Measurements from ENCODE around the gene CLEC2A.

The CLEC2A gene

GRCh38 chr12:9928607-9929006 is 3.6 kb downstream of the CLEC2A start:
- TF ChIP-seq Cebpa-rat (IDR thresholded peaks at IDR 0.05): no peak
- no peak overlapping the region for H3K9ac ChIP-seq
- H3K4me2 ChIP-seq: no peak overlapping the region
- H3K4me1 ChIP-seq: peaks cover 0 to 12% (median 0%) of the 10 kb centered on the region in 10 experiments; a peak in 6 of 20 replicates
- H3K36me3 ChIP-seq: no peaks in the 10 kb centered on the region
- H3K27ac ChIP-seq: no peak overlapping the region
- H3K4me3 ChIP-seq: no peak overlapping the region
- no peaks in the 10 kb centered on the region for H4K20me1 ChIP-seq
- H3K9me3 ChIP-seq (replicated peaks in 1 of 11): no peaks in the 10 kb centered on the region
- no peaks in the 10 kb centered on the region for H3K27me3 ChIP-seq

- no peaks in the 10 kb centered on the region for H4K20me1 ChIP-seq
- TF ChIP-seq Cebpa-rat (IDR thresholded peaks at IDR 0.05): no peak
Observed at GRCh38 chr12:9926876-9927275, 5.3 kb downstream of the CLEC2A start.

GRCh38 chr12:9925705-9926393 is 6.3 kb downstream of the CLEC2A start:
- no peak overlapping the region for H3K4me3 ChIP-seq
- no peak overlapping the region for H3K27ac ChIP-seq
- no peaks in the 10 kb centered on the region for H3K27me3 ChIP-seq
- peak overlapping the region in 2 of 11 experiments; percentile 34 to 61; a peak in 2 of 22 replicates for H3K4me2 ChIP-seq
- H3K36me3 ChIP-seq: no peaks in the 10 kb centered on the region
- H3K9me3 ChIP-seq (replicated peaks in 1 of 11): no peaks in the 10 kb centered on the region
- peaks cover 0 to 12% (median 0%) of the 10 kb centered on the region in 10 experiments; a peak in 6 of 20 replicates for H3K4me1 ChIP-seq
- H4K20me1 ChIP-seq: no peaks in the 10 kb centered on the region
- H3K9ac ChIP-seq: no peak overlapping the region
- no peak for TF ChIP-seq Cebpa-rat (IDR thresholded peaks at IDR 0.05)

More at GRCh38 chr12:9926876-9927275, 5.3 kb downstream of the CLEC2A start:
- H3K4me1 ChIP-seq: peaks cover 0 to 12% (median 0%) of the 10 kb centered on the region in 10 experiments; a peak in 6 of 20 replicates
- H3K9me3 ChIP-seq (replicated peaks in 1 of 11): no peaks in the 10 kb centered on the region
- no peaks in the 10 kb centered on the region for H3K27me3 ChIP-seq
- no peak overlapping the region for H3K27ac ChIP-seq
- H3K4me3 ChIP-seq: no peak overlapping the region
- H3K36me3 ChIP-seq: no peaks in the 10 kb centered on the region
- no peak overlapping the region for H3K9ac ChIP-seq
- no peak overlapping the region for H3K4me2 ChIP-seq

- H3K9ac ChIP-seq: no peak overlapping the region
- peaks cover 0 to 19% (median 11%) of the 10 kb centered on the region in 11 experiments; a peak in 15 of 22 replicates for H3K9me3 ChIP-seq (replicated peaks in 1 of 11)
- no peaks in the 10 kb centered on the region for H4K20me1 ChIP-seq
- no peak overlapping the region for H3K4me3 ChIP-seq
- H3K4me2 ChIP-seq: no peak overlapping the region
- H3K27ac ChIP-seq: no peak overlapping the region
- H3K27me3 ChIP-seq: no peaks in the 10 kb centered on the region
- no peaks in the 10 kb centered on the region for H3K36me3 ChIP-seq
- H3K4me1 ChIP-seq: peaks cover 0 to under 1% (median 0%) of the 10 kb centered on the region in 10 experiments; a peak in 3 of 20 replicates
- TF ChIP-seq Cebpa-rat (IDR thresholded peaks at IDR 0.05): no peak
Observed at GRCh38 chr12:9922429-9922828, 9.7 kb downstream of the CLEC2A start.

GRCh38 chr12:9920451-9920850 is 11.7 kb downstream of the CLEC2A start:
- TF ChIP-seq Cebpa-rat (IDR thresholded peaks at IDR 0.05): no peak
- Histone ChIP-seq H3K27me3 (no peaks in the 10 kb centered on the region), H3K4me2 (no peak overlapping the region), H3K9ac (no peak overlapping the region), H3K4me1 (no peaks in the 10 kb centered on the region), H3K27ac (no peak overlapping the region), H4K20me1 (no peaks in the 10 kb centered on the region), H3K36me3 (no peaks in the 10 kb centered on the region), H3K9me3 (replicated peaks in 1 of 11) (peaks cover 0 to 19% (median 11%) of the 10 kb centered on the region in 11 experiments; a peak in 15 of 22 replicates), H3K4me3 (no peak overlapping the region)

GRCh38 chr12:9919443-9919842 is 12.7 kb downstream of the CLEC2A start:
- Histone ChIP-seq H3K36me3 (no peaks in the 10 kb centered on the region), H3K9me3 (replicated peaks in 1 of 11) (peaks cover 0 to 19% (median 11%) of the 10 kb centered on the region in 11 experiments; a peak in 15 of 22 replicates), H3K9ac (no peak overlapping the region), H3K4me2 (no peak overlapping the region), H4K20me1 (no peaks in the 10 kb centered on the region), H3K27ac (no peak overlapping the region), H3K4me3 (no peak overlapping the region), H3K4me1 (no peaks in the 10 kb centered on the region), H3K27me3 (no peaks in the 10 kb centered on the region)
- TF ChIP-seq Cebpa-rat (IDR thresholded peaks at IDR 0.05): no peak

GRCh38 chr12:9911708-9912107 is 20.5 kb downstream of the CLEC2A start:
- Histone ChIP-seq H3K4me1 (no peaks in the 10 kb centered on the region), H3K9ac (no peak overlapping the region), H3K36me3 (peaks cover 0 to 16% (median 0%) of the 10 kb centered on the region in 11 experiments; a peak in 5 of 22 replicates), H3K9me3 (replicated peaks in 1 of 11) (peaks cover 37 to 70% (median 43%) of the 10 kb centered on the region in 11 experiments), H3K27me3 (no peaks in the 10 kb centered on the region), H3K27ac (no peak overlapping the region), H4K20me1 (no peaks in the 10 kb centered on the region), H3K4me3 (no peak overlapping the region), H3K4me2 (no peak overlapping the region)
- no peak for TF ChIP-seq Cebpa-rat (IDR thresholded peaks at IDR 0.05)

GRCh38 chr12:9910716-9911421 is 21.3 kb downstream of the CLEC2A start:
- H3K36me3 ChIP-seq: peaks cover 0 to 16% (median 0%) of the 10 kb centered on the region in 11 experiments; a peak in 5 of 22 replicates
- no peak overlapping the region for H3K4me2 ChIP-seq
- peaks cover 37 to 70% (median 44%) of the 10 kb centered on the region in 11 experiments for H3K9me3 ChIP-seq (replicated peaks in 1 of 11)
- no peak overlapping the region for H3K27ac ChIP-seq
- 0 out of 20 replicates have a peak overlapping the region, but pooled peaks of 1 of the 10 experiments have one; percentile 4 for H3K4me3 ChIP-seq
- no peaks in the 10 kb centered on the region for H4K20me1 ChIP-seq
- H3K27me3 ChIP-seq: no peaks in the 10 kb centered on the region
- H3K9ac ChIP-seq: no peak overlapping the region
- no peak for TF ChIP-seq Cebpa-rat (IDR thresholded peaks at IDR 0.05)
- no peaks in the 10 kb centered on the region for H3K4me1 ChIP-seq

GRCh38 chr12:9909724-9910123 is 22.4 kb downstream of the CLEC2A start:
- peaks cover 0 to 16% (median 0%) of the 10 kb centered on the region in 11 experiments; a peak in 5 of 22 replicates for H3K36me3 ChIP-seq
- no peak overlapping the region for H3K9ac ChIP-seq
- H3K4me3 ChIP-seq: no peak overlapping the region
- H4K20me1 ChIP-seq: no peaks in the 10 kb centered on the region
- no peak overlapping the region for H3K4me2 ChIP-seq
- no peak for TF ChIP-seq Cebpa-rat (IDR thresholded peaks at IDR 0.05)
- H3K27ac ChIP-seq: no peak overlapping the region
- no peaks in the 10 kb centered on the region for H3K4me1 ChIP-seq
- peaks cover 38 to 79% (median 46%) of the 10 kb centered on the region in 11 experiments for H3K9me3 ChIP-seq (replicated peaks in 1 of 11)
- no peaks in the 10 kb centered on the region for H3K27me3 ChIP-seq

Data from BLaER1 treated with 17β-estradiol and CSF1 and Interleukin-3, amounts not matched to agents 10 nM and 100 nM (cell line).